GM06990 (cell line): ENCODE results near the gene CGB8.

Experiments used
- DNase-seq: peaks from one replicate; pipeline ENCODE4 v3.0.0-alpha.2; 2011; ENCODE audit not compliant: insufficient read length; ENCODE audit errors: extremely low read depth
- H3K27me3 ChIP-seq: replicated peaks from 2 replicates; pipeline ENCODE4 v1.6.0; 2011; ENCODE audit warnings: low read length; ENCODE audit not compliant: control insufficient read depth, insufficient read depth
- H3K36me3 ChIP-seq: 2 replicates; pipeline ENCODE4 v1.5.1; 2011; ENCODE audit warnings: low read length; ENCODE audit not compliant: control insufficient read depth, insufficient read depth
- H3K4me3 ChIP-seq: replicated peaks from 2 replicates; pipeline ENCODE4 v1.5.1; 2011; ENCODE audit warnings: low read depth, mild to moderate bottlenecking, control low read depth, low read length
- TF ChIP-seq, protein P1 (sequence below): IDR thresholded peaks from 2 replicates; pipeline ENCODE4 v1.5.1; 2011; ENCODE audit warnings: low read length, control low read depth, mild to moderate bottlenecking, inconsistent platforms; ENCODE audit not compliant: insufficient read depth, poor library complexity, severe bottlenecking

Gene CGB8

DNA sequence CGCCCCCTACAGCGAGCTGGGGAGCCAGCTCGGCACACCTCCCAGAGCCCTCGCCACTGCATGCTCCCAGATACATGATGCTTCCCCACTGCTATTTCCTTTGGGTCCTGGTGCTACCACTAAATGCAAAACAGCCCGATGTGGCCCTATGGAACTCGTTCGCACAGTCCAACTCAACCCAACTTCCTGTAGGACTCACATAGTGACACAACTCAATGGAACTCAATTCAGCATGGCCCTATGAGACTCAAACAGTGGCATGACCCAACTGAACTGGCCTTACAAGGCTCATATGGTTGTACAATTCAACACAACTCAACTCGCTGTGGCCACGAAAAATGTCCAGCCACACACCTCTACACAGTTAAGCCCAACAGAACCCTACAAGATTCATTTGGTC, 20.1 kb upstream of the CGB8 start:
- TF ChIP-seq, protein P1, sequence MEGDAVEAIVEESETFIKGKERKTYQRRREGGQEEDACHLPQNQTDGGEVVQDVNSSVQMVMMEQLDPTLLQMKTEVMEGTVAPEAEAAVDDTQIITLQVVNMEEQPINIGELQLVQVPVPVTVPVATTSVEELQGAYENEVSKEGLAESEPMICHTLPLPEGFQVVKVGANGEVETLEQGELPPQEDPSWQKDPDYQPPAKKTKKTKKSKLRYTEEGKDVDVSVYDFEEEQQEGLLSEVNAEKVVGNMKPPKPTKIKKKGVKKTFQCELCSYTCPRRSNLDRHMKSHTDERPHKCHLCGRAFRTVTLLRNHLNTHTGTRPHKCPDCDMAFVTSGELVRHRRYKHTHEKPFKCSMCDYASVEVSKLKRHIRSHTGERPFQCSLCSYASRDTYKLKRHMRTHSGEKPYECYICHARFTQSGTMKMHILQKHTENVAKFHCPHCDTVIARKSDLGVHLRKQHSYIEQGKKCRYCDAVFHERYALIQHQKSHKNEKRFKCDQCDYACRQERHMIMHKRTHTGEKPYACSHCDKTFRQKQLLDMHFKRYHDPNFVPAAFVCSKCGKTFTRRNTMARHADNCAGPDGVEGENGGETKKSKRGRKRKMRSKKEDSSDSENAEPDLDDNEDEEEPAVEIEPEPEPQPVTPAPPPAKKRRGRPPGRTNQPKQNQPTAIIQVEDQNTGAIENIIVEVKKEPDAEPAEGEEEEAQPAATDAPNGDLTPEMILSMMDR = no peak
- Histone ChIP-seq H3K36me3 (no peaks in the 10 kb centered on the region), H3K27me3 (no peaks in the 10 kb centered on the region; the same call in 1 of the 2 replicates), H3K4me3 (no peak overlapping the region)
- no peak for DNase-seq

DNA sequence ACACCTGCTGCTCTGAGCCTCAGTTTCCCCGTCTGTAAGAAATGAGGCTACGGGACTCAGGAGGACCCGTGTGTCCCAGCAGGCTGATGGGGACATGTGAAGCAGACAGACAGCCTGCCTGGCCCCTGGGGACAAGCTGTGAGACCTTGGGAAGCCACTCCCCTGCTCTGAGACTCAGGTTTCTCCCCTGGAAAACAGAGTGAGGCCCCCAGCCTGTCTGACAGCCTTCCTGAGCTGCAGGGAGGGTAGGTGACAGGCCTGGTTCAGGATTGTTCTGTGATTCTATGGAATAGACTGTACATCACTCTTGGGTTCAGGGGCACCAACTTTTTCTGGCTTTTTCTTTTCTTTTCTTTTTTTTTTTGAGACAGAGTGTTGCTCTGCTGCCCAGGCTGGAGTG, 18.6 kb upstream of the CGB8 start:
- no peaks in the 10 kb centered on the region for H3K36me3 ChIP-seq
- H3K27me3 ChIP-seq = no peaks in the 10 kb centered on the region; the same call in 1 of the 2 replicates
- H3K4me3 ChIP-seq = no peak overlapping the region
- TF ChIP-seq, protein P1 = no peak
- no peak for DNase-seq

DNA sequence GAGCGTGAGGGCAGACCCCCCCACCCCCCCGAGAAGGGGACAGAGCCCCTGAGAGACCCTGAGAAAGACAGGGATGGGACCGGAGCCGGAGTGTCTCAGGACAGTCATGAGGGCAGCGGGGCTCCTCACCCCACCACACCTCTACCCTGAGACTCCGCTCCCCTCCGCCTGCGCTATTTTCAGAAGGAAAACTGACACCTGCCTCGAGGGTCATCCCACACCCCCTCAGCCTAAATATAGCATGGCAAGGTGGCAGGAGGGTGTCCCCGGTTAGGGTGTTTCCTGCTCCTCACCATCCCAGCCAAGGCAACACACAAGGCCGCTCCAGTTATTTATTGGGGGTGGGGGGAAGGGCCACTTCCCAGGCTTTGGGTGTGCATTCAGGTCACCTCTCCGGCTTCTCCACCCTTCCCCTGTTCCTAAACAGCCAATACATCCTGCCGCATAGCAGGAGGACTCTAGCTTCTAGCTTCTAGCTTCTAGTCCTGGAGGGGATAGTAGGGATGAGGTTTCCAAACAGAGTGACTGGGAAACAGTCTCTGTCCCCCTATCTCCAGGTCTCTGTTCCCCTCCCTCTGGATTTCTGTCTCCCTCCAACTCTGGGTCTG, 17.1 kb upstream of the CGB8 start:
- H3K36me3 ChIP-seq = no peaks in the 10 kb centered on the region
- H3K4me3 ChIP-seq = no peak overlapping the region
- no peak for DNase-seq
- TF ChIP-seq, protein P1 = no peak
- no peaks in the 10 kb centered on the region; the same call in 1 of the 2 replicates for H3K27me3 ChIP-seq

DNA sequence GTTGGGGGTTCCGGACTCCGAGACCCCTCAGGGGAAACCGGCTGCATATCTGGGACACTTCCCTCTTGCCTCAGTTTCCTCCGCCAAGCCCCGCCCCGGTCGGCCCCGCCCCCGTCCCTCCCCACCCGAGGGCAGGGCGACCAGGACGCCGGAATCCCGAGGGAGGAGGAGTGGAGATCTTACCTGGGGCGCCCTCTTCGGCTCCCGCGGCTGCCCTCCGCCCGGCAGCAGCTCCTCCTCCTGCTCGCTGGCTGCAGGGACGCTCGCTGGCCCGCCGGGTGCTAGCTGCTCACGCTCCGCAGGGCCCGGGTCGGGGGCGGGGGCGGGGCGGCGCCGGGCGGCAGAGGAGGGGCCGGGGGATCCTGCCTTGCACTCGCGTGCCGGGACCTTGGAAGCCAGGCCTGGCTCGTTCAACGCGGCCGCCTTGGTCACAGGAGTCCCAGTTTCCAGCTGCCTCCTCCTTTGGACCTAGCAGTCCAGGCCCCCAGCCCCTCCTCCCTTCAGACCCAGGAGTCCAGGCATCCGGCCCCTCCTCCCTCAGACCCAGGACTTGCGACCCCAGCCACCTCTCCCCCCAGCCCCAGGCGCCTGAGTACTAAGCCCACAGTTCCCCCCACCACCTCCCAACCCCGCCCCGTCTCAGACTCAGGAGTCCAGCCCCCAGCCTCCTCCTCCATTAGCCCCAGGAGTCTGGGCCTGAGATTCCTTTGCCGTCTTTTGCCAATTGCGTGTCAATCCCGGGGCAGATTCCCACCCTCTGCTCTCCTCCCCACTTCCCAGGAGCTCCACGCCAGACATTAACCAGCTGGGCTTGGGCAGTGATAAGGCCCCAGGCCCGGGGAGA, 16.1 kb upstream of the CGB8 start, which contains the start of gene NTF4:
Gene NTF4, minus strand, starts transcription at position 51 of the 844 bp plus-strand sequence. CDS start 2,821 bp downstream, outside the sequence.
- no peak for DNase-seq
- Histone ChIP-seq H3K27me3 (no peaks in the 10 kb centered on the region; the same call in 1 of the 2 replicates), H3K36me3 (no peaks in the 10 kb centered on the region), H3K4me3 (no peak within 1 kb of the TSS)
- TF ChIP-seq, protein P1 = no peak

DNA sequence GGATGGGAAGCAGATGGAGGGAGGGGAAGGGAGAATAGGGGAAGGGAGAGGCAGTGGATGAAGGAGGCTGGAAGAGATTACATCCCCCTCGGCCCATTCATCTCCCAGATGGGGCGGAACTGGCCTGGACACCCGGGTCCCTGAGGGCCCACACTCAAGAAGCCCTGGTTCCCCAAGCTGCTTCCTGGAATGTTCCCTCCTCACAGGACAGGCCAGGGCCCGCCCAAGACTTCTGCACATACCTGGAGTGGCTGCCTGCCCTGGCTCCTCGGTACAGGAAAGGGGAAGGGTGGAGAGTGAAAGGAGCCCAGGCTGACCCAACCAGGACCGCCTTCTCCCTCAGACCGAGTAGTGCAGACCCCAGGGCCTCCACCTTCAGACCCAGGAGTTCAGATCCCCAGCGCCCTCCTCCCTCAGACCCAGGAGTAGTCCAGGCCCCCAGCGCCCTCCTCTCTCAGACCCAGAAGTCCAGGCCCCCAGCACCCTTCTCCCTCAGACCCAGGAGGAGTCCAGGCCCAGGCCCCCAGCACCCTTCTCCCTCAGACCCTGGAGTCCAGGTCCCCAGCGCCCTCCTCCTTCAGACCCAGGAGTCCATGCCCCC, 15.2 kb upstream of the CGB8 start:
- H3K4me3 ChIP-seq = no peak overlapping the region
- no peaks in the 10 kb centered on the region; the same call in 1 of the 2 replicates for H3K27me3 ChIP-seq
- H3K36me3 ChIP-seq = no peaks in the 10 kb centered on the region
- TF ChIP-seq, protein P1 = no peak
- DNase-seq = no peak
